Fibroblast of lung (primary cell): ENCODE measurements around the gene SLX1B.
"Not testable (repeated sequence)": the region's sequence is repeated elsewhere in the genome, so short reads cannot be mapped to it uniquely, and the experiment has no call there.

Source experiments
- CTCF ChIP-seq, 2 donors: IDR thresholded peaks in 1 of 2; conservative IDR thresholded peaks in 1 of 2; 1 replicate in 1 of 2; 2 replicates in 1 of 2; pipeline ENCODE4 v1.5.1; 2011 to 2012; ENCODE audit warnings: low read length in 2 of 2, control low read depth in 1 of 2, inconsistent platforms in 1 of 2, low read depth in 1 of 2, mild to moderate bottlenecking in 1 of 2
- EZH2 ChIP-seq: IDR thresholded peaks from 2 replicates; pipeline ENCODE4 v1.5.1; 2012; ENCODE audit warnings: low read length, control low read depth, mild to moderate bottlenecking; ENCODE audit errors: missing control alignments

GRCh38 chr16:29454828-29455227, 495 bp downstream of the SLX1B start:
- TF ChIP-seq CTCF (conservative IDR thresholded peaks at IDR 0.05 in 1 of 2, IDR thresholded peaks at IDR 0.05 in 1 of 2; ENCODE audit: low read depth in 1 of 2, low read length in 2 of 2); EZH2: not testable (repeated sequence)
